NB4 (cell line): ENCODE measurements around the gene CFAP157.
A peak's percentile ranks its signal among the peaks of the same experiment; 100 is the strongest.

Experiments
- CTCF ChIP-seq: IDR thresholded peaks from one replicate; pipeline ENCODE4 v1.5.1; 2012; ENCODE audit warnings: low read depth, low read length
- MAX ChIP-seq: IDR thresholded peaks from 2 replicates; pipeline ENCODE4 v1.6.1; 2011; ENCODE audit warnings: low read depth, low read length
- POLR2A ChIP-seq: IDR thresholded peaks from 2 replicates; pipeline ENCODE4 v1.6.1; 2011; ENCODE audit warnings: mild to moderate bottlenecking; ENCODE audit not compliant: insufficient read length; ENCODE audit errors: extremely low read depth

- TF ChIP-seq MAX, result peak; percentile 91
- TF ChIP-seq CTCF, result no peak
- no peak for TF ChIP-seq POLR2A
Observed at GRCh38 chr9:127734247-127734746, 27.5 kb downstream of the CFAP157 start.
